GM13977 (cell line): ENCODE results near the gene VAT1L.

ENCODE experiments used
- DNase-seq: peaks from one replicate; pipeline ENCODE4 v3.0.0; 2012; ENCODE audit warnings: low spot score
- CTCF ChIP-seq: IDR thresholded peaks from 2 replicates; pipeline ENCODE4 v1.5.1; 2012; ENCODE audit warnings: mild to moderate bottlenecking, control low read depth; ENCODE audit not compliant: insufficient read depth; ENCODE audit errors: extremely low read depth, missing control alignments
- in situ Hi-C: fragments of 300-500 bp; cut with MboI; formaldehyde crosslinking; loops from one replicate; pipeline ENCODE4 v1.12.0; 2022; ENCODE audit warnings: low sequenced_read_pairs, low pct_unique_long_range_greater_than_20kb, mixed read lengths, inconsistent platforms; ENCODE audit not compliant: unreplicated experiment

Gene VAT1L

GRCh38 chr16:77762262-77762661 lies 26.1 kb upstream of the VAT1L start:
- in situ Hi-C loops, result no loop called here
- no peak for DNase-seq
- TF ChIP-seq CTCF, result no peak

- DNase-seq, result no peak
- no peak for TF ChIP-seq CTCF
- in situ Hi-C loops, result no loop called here
These were observed 24.4 kb upstream of the VAT1L start for GRCh38 chr16:77763994-77764393.

GRCh38 chr16:77767211-77767610 lies 21.2 kb upstream of the VAT1L start:
- no peak for DNase-seq
- in situ Hi-C loops, result no loop called here
- TF ChIP-seq CTCF, result no peak

- TF ChIP-seq CTCF, result no peak
- in situ Hi-C loops, result no loop called here
- DNase-seq, result no peak
These were observed 20.5 kb upstream of the VAT1L start for GRCh38 chr16:77767826-77768225.

GRCh38 chr16:77775911-77776909 lies 12.2 kb upstream of the VAT1L start:
- no peak for TF ChIP-seq CTCF
- no peak for DNase-seq

GRCh38 chr16:77777745-77778144 lies 10.6 kb upstream of the VAT1L start:
- no peak for TF ChIP-seq CTCF
- no peak for DNase-seq
- in situ Hi-C loops, result no loop called here

More at GRCh38 chr16:77775911-77776909, 12.2 kb upstream of the VAT1L start:
- in situ Hi-C loops, result no loop called here
